Thyroid gland (tissue), 4 donors: Measurements from ENCODE around the gene SLX9. TPM values are rescaled to one million over a fixed set of nuclear protein-coding genes. Genes with fewer than 3 reads are reported as not detected.

Experiments
- DNase-seq, 2 donors: peaks; one replicate each; pipeline ENCODE4 v3.0.0-alpha.2; 2019
- H3K27ac ChIP-seq, 3 donors: fragments of 200-600 bp; sonication (generic); 1 replicate in 2 of 3; 2 replicates in 1 of 3; pipeline ENCODE4 v1.5.1; 2016 to 2019; ENCODE audit warnings: mild to moderate bottlenecking in 1 of 3, moderate library complexity in 1 of 3
- H3K27me3 ChIP-seq: fragments of 200-600 bp; sonication (generic); one replicate; pipeline ENCODE4 v1.5.1; 2019
- H3K36me3 ChIP-seq, 2 donors: fragments of 200-600 bp; sonication (generic); one replicate each; pipeline ENCODE4 v1.5.1; 2016 to 2019
- H3K4me1 ChIP-seq, 2 donors: fragments of 200-600 bp; sonication (generic); one replicate each; pipeline ENCODE4 v1.5.1; 2017 to 2019
- H3K4me3 ChIP-seq, 3 donors: fragments of 200-600 bp; sonication (generic); replicated peaks in 1 of 3; 1 replicate in 2 of 3; 2 replicates in 1 of 3; pipeline ENCODE4 v1.5.1; 2016; ENCODE audit warnings: mild to moderate bottlenecking in 1 of 3
- H3K9me3 ChIP-seq: fragments of 200-600 bp; sonication (generic); one replicate; pipeline ENCODE4 v1.5.1; 2017
- POLR2A ChIP-seq, 2 donors: fragments of 450-650 bp; IDR thresholded peaks; one replicate each; pipeline ENCODE4 v1.6.1; 2017; ENCODE audit warnings: antibody characterized with exemption in 2 of 2, mild to moderate bottlenecking in 2 of 2, moderate library complexity in 1 of 2
- WGBS, 2 donors: methylation state at CpG; one replicate each; pipeline ENCODE4 v1.1.5; 2017; 5-methylcytosine and 5-hydroxymethylcytosine counted together
- intact Hi-C: fragments of 100-400 bp; cut with DNase I; formaldehyde crosslinking; loops from one replicate; pipeline ENCODE4 v1.15.1; 2023
- total RNA-seq, 4 donors: library from RNA; depleted of rRNA; stranded (reverse); fragments of >200 nt; gene quantifications; one replicate each; pipeline ENCODE4 v1.2.3, GENCODE V29; 2016
- TF ChIP-seq, protein P1 (sequence below), 6 experiments: fragments of 200-600 bp in 3 of 6; fragments of 450-650 bp in 3 of 6; sonication (generic) in 3 of 6; IDR thresholded peaks; one replicate each; pipeline ENCODE4 v1.5.1; 2016 to 2019; ENCODE audit warnings: antibody characterized with exemption in 6 of 6, mild to moderate bottlenecking in 2 of 6, inconsistent platforms in 1 of 6, moderate library complexity in 1 of 6

SLX9 gene
- total RNA-seq, 4 donors from 2014 or later, result 4.8 to 19.1 (median 11.2) TPM

GRCh38 chr21:44992608-44993031, 52.8 kb downstream of the SLX9 start:
- Histone ChIP-seq H3K4me1 (no peaks in the 10 kb centered on the region), H3K9me3 (no peaks in the 10 kb centered on the region), H3K27ac (no peak overlapping the region), H3K36me3 (no peaks in the 10 kb centered on the region), H3K4me3 (no peak overlapping the region), H3K27me3 (no peaks in the 10 kb centered on the region)
- 92% methylated on average over 8 of the region's 13 CpGs; no CpG with 5 or more reads in 1 of the 2 donors for WGBS, 2 donors
- TF ChIP-seq POLR2A (IDR thresholded peaks at IDR 0.05), result no peak
- TF ChIP-seq, protein P1, sequence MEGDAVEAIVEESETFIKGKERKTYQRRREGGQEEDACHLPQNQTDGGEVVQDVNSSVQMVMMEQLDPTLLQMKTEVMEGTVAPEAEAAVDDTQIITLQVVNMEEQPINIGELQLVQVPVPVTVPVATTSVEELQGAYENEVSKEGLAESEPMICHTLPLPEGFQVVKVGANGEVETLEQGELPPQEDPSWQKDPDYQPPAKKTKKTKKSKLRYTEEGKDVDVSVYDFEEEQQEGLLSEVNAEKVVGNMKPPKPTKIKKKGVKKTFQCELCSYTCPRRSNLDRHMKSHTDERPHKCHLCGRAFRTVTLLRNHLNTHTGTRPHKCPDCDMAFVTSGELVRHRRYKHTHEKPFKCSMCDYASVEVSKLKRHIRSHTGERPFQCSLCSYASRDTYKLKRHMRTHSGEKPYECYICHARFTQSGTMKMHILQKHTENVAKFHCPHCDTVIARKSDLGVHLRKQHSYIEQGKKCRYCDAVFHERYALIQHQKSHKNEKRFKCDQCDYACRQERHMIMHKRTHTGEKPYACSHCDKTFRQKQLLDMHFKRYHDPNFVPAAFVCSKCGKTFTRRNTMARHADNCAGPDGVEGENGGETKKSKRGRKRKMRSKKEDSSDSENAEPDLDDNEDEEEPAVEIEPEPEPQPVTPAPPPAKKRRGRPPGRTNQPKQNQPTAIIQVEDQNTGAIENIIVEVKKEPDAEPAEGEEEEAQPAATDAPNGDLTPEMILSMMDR (IDR thresholded peaks at IDR 0.05), result no peak
- intact Hi-C loops, result no loop called here
- DNase-seq, result no peak

GRCh38 chr21:44993321-44994046, 53.7 kb downstream of the SLX9 start:
- H3K4me3 ChIP-seq, result no peak overlapping the region
- H3K27ac ChIP-seq, result no peak overlapping the region
- H3K36me3 ChIP-seq, result no peaks in the 10 kb centered on the region
- intact Hi-C loops, result no loop called here
- TF ChIP-seq, protein P1 (IDR thresholded peaks at IDR 0.05), result no peak
- no peak for TF ChIP-seq POLR2A (IDR thresholded peaks at IDR 0.05)
- no peak for DNase-seq
- H3K4me1 ChIP-seq, result no peaks in the 10 kb centered on the region
- no peaks in the 10 kb centered on the region for H3K9me3 ChIP-seq
- no peaks in the 10 kb centered on the region for H3K27me3 ChIP-seq
- 85 to 86% methylated on average over 15 to 20 of the region's 20 CpGs for whole genome bisulfite sequencing, 2 donors

DNA sequence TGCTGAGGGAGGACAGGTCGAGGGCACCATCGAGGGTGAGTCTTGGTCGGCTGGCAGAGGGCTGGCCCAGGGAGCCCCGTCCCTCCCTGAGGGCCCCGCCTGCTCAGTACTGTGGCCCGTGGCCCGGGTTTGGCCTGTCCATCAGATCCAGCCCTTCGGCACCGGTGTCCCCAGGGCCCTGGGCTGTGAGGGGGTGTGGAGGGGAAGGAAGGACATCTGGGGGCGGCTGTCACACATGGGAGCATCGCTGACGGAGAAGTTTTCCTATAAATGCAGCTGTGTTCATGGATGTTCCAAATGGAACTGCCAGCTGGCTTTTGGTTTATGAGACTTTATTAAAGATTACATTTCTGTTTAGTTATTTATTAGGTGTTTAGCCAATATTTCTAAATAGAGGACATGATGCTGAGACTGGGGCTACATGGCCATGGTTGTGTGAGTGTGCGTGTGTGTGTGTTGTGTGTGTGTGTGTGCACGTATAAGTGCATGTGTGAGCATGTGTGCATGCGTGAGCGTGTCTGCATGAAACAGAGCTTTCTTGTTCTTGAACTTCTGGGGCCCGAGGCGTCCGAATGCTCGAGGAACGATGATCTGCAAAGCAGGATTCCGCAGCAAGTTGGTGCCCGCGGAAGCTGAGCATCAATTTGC, 54.3 kb downstream of the SLX9 start:
- WGBS, 2 donors, result 73 to 91% methylated on average over 18 to 23 of the region's 24 CpGs

DNA sequence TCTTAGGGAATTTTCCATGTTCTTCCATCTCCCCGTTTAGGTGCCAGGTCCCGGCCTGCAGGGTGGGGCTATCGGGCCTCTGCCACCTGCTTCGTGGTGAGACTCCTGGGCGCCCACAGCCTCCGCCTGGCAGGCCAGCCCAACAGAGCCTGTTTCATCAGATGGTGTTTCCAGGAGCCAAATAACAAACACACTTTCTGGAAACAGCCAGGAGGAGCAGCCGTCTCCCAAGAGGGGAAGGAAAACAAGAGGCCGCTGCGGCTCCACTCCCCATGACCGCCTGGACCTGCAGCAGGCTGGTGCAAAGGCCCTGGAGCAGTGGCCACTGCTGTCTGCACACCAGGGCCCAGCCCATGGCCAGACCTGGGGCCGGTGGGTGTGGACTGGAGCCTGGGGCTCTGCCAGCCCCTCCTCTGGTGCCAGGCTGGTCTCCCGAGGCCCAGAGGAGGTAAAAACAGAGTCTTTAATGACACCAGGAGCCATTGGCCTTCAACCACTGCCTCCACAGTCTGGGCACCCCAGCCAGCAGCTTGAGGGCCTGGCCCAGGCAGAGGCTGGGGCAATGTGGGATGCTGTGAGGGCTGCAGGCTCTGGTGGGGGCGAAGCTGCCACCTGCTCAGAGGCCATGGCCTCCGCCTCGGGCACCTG, 55.0 kb downstream of the SLX9 start:
- WGBS, 2 donors, result 78 to 89% methylated on average over 10 of the region's 15 CpGs
- Histone ChIP-seq H3K27me3 (no peaks in the 10 kb centered on the region), H3K36me3 (no peaks in the 10 kb centered on the region), H3K9me3 (no peaks in the 10 kb centered on the region), H3K4me1 (no peaks in the 10 kb centered on the region), H3K4me3 (no peak overlapping the region), H3K27ac (no peak overlapping the region)
- intact Hi-C loops, result no loop called here
- no peak for DNase-seq
- TF ChIP-seq, protein P1 (IDR thresholded peaks at IDR 0.05), result no peak

More for the DNA sequence above, 54.3 kb downstream of the SLX9 start:
- no peak overlapping the region for H3K4me3 ChIP-seq
- no peaks in the 10 kb centered on the region for H3K27me3 ChIP-seq
- no peaks in the 10 kb centered on the region for H3K36me3 ChIP-seq
- no peaks in the 10 kb centered on the region for H3K4me1 ChIP-seq
- H3K27ac ChIP-seq, result no peak overlapping the region
- no peaks in the 10 kb centered on the region for H3K9me3 ChIP-seq
- intact Hi-C loops, result no loop called here
- no peak for DNase-seq
- TF ChIP-seq, protein P1 (IDR thresholded peaks at IDR 0.05), result no peak
- no peak for TF ChIP-seq POLR2A (IDR thresholded peaks at IDR 0.05)
